HG02938 (cell line): ENCODE measurements around the gene NIPSNAP3A.

Experiments used
- ATAC-seq: cut with Tn5 transposase; IDR thresholded peaks from one replicate; pipeline ENCODE4 v1.9.1; 2021; ENCODE audit warnings: mild to moderate bottlenecking, moderate library complexity; ENCODE audit not compliant: unreplicated experiment

The NIPSNAP3A gene

GRCh38 chr9:104774132-104774531 lies 26.6 kb downstream of the NIPSNAP3A start:
- ATAC-seq: no peak

GRCh38 chr9:104774831-104775573 lies 27.5 kb downstream of the NIPSNAP3A start:
- peak; percentile 96 for ATAC-seq

GRCh38 chr9:104775574-104775936 lies 28.1 kb downstream of the NIPSNAP3A start:
- peak; percentile 75 for ATAC-seq

- ATAC-seq: peak; percentile 7
These were observed 28.5 kb downstream of the NIPSNAP3A start for GRCh38 chr9:104775976-104776375.

GRCh38 chr9:104776797-104777196 lies 29.3 kb downstream of the NIPSNAP3A start:
- ATAC-seq: no peak

GRCh38 chr9:104778802-104779201 lies 31.3 kb downstream of the NIPSNAP3A start:
- ATAC-seq: no peak

GRCh38 chr9:104779334-104779733 lies 31.9 kb downstream of the NIPSNAP3A start:
- ATAC-seq: no peak

- ATAC-seq: no peak
These were observed 32.6 kb downstream of the NIPSNAP3A start for GRCh38 chr9:104779946-104780535.

- peak; percentile 47 for ATAC-seq
These were observed 33.4 kb downstream of the NIPSNAP3A start for GRCh38 chr9:104780796-104781395.

- ATAC-seq: no peak
These were observed 36.1 kb downstream of the NIPSNAP3A start for GRCh38 chr9:104783588-104783987.

- ATAC-seq: peak; percentile 84
These were observed 36.6 kb downstream of the NIPSNAP3A start for GRCh38 chr9:104784098-104784497.

- ATAC-seq: no peak
These were observed 38.8 kb downstream of the NIPSNAP3A start for GRCh38 chr9:104786293-104786692.

- ATAC-seq: no peak
These were observed 40.0 kb downstream of the NIPSNAP3A start for GRCh38 chr9:104787306-104788015.

- ATAC-seq: no peak
These were observed 40.8 kb downstream of the NIPSNAP3A start for GRCh38 chr9:104788251-104788650.

- no peak for ATAC-seq
These were observed 46.6 kb downstream of the NIPSNAP3A start for GRCh38 chr9:104794070-104794469.

- ATAC-seq: no peak
These were observed 47.6 kb downstream of the NIPSNAP3A start for GRCh38 chr9:104795082-104795481.

- no peak for ATAC-seq
These were observed 48.4 kb downstream of the NIPSNAP3A start for GRCh38 chr9:104795857-104796256.

GRCh38 chr9:104798209-104798995 lies 50.9 kb downstream of the NIPSNAP3A start:
- ATAC-seq: no peak

GRCh38 chr9:104800068-104800785 lies 52.7 kb downstream of the NIPSNAP3A start:
- ATAC-seq: no peak

- no peak for ATAC-seq
These were observed 54.6 kb downstream of the NIPSNAP3A start for GRCh38 chr9:104802110-104802509.
